ENCODE results near the gene RXRA.

DNA sequence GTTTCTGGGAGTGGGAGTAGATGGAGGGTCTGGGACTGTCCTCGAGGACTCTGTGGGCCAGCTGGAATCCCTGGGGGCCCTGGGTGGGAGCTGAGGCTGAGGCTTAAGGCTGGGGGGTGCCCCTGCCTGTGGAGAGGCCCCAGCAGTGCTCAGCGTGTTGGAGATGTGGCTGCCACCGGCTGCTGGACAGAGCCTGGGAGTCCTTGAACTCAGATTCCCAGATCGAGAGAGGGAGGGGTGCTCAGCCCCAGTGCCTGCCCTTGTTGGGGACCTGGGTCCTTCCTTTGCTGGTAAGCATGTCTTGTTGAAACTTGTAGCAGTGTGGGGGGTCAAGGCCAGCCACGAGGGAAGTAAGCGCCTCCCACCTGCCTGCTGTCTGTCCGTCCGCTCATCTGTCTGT, 10.7 kb downstream of the RXRA start:
- no peak for TF ChIP-seq CEBPB (IDR thresholded peaks at IDR 0.05; ENCODE audit: low read depth, low read length)
- no peak for TF ChIP-seq POLR2A (IDR thresholded peaks at IDR 0.05; ENCODE audit: low read depth, low read length)
- no peak for TF ChIP-seq CTCF (conservative IDR thresholded peaks at IDR 0.05; ENCODE audit: low read depth, low read length)
- no peak for TF ChIP-seq MXI1 (IDR thresholded peaks at IDR 0.05; ENCODE audit: borderline replicate concordance, low read depth, low read length)
